EH (cell line): ENCODE data around the gene GTF2IRD1.
A peak's percentile ranks its signal among the peaks of the same experiment; 100 is the strongest.
"Not testable (repeated sequence)": the region's sequence is repeated elsewhere in the genome, so short reads cannot be mapped to it uniquely, and the experiment has no call there.

ENCODE experiments used
- DNase-seq: peaks from one replicate; pipeline ENCODE4 v3.0.0-alpha.2; 2015; ENCODE audit warnings: low read depth

Gene GTF2IRD1

DNA sequence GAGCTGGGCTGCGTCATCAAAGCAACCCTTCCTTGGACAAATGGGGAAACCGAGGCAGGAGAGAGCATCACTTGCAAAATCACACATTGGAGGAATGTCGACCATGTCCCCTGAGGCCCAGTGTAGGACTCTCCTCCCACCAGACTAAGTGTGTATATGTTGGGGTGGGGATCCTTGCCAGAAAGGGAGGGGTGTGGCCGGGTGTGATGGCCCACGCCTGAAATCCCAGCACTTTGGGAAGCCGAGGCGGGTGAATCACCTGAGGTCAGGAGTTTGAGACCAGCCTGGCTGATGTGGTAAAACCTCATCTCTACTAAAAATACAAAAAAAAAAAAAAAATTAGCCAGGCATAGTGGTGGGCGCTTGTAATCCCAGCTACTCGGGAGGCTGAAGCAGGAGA is 23.3 kb upstream of the GTF2IRD1 start:
- DNase-seq: peak; percentile 13

- no peak for DNase-seq
Observed at GRCh38 chr7:74430961-74431466, 22.7 kb upstream of the GTF2IRD1 start.

GRCh38 chr7:74437291-74437571 is 16.5 kb upstream of the GTF2IRD1 start:
- DNase-seq: not testable (repeated sequence)

DNA sequence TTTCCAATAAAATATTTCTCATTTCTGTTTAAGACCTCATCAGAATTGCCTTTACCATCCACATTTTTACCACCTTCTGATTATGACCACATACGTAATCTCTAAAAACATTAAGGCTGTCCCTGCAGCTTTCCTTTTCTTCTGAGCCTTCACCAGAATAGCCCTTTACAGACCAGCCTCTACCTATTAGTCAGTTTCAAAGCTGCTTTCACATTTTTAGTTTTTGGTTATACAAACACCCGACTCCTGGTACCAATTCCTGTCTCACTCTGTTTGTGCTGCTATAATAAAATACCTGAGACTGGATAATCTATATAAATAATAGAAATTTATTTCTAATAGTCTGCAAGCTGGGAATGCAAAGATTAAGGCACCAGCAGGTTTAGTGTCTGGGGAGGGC is 15.4 kb upstream of the GTF2IRD1 start:
- DNase-seq: no peak

- no peak for DNase-seq
Observed at GRCh38 chr7:74439541-74439940, 14.2 kb upstream of the GTF2IRD1 start.

GRCh38 chr7:74440143-74440542 is 13.6 kb upstream of the GTF2IRD1 start:
- DNase-seq: not testable (repeated sequence)

GRCh38 chr7:74441801-74442200 is 11.9 kb upstream of the GTF2IRD1 start:
- peak; percentile 71 for DNase-seq

DNA sequence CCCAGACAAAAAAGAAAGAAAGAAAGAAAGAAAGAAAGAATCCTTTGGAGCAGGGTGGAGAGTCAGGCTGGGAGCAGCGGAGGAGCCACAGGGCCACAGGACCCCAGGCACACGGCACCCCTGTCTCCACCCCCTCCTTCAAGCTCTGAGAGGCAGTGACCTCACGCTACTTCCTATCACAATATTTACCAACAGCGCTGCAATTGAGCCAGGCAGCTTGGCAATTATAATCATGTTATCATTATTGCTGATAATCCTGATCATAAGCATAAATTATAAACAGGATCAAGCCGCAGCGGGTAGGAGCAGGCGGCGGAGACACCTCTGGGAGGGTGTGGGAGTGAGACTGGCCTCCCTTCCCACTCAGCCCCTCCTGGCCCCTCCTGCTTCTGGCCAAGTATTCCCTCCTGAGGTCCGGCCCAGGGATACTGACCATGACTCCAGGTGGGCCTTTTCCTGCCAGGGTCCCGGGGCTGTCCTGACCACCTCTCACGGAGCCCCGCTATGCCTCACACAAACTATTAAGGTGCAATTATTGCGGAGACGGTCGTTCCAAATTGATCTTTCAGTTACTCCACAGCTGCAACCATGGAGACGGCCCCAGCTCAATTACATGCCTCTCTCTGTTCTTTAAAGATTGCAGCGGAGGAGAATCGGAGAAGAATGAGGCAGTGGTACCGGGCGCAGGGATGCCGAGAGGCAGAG is 10.0 kb upstream of the GTF2IRD1 start:
- no peak for DNase-seq

- no peak for DNase-seq
Observed at GRCh38 chr7:74449144-74449543, 4.6 kb upstream of the GTF2IRD1 start.

DNA sequence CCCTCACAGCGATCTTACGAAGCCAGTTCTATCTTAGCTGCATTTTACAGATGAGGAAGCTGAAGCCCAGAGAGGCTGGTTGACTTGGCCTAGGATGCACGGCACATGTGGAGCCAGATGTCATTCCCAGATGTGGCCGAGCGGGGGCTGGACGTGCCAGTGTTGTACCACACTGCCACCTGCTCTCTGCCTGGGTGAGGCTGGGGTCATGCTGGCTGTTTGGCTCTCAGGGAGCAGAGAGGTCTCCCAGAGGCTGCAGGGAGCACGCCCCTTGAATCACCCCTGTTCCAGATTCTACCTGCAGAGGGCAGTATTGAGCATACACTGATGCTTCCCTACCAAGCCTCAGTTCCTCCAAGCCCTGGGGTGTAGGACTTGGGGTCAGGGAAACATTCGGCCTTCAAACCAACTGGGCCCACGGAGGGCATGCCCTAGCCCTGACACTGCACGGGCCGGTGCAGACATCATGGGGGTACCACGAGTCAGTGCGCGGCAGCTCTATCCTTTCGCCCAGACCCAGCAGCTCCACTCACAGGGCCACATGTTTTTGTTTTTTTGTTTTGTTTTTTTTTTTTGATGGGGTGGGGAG is 3.8 kb upstream of the GTF2IRD1 start:
- DNase-seq: peak; percentile 63

- DNase-seq: peak; percentile 53
Observed at GRCh38 chr7:74452748-74453321, 871 bp upstream of the GTF2IRD1 start.

DNA sequence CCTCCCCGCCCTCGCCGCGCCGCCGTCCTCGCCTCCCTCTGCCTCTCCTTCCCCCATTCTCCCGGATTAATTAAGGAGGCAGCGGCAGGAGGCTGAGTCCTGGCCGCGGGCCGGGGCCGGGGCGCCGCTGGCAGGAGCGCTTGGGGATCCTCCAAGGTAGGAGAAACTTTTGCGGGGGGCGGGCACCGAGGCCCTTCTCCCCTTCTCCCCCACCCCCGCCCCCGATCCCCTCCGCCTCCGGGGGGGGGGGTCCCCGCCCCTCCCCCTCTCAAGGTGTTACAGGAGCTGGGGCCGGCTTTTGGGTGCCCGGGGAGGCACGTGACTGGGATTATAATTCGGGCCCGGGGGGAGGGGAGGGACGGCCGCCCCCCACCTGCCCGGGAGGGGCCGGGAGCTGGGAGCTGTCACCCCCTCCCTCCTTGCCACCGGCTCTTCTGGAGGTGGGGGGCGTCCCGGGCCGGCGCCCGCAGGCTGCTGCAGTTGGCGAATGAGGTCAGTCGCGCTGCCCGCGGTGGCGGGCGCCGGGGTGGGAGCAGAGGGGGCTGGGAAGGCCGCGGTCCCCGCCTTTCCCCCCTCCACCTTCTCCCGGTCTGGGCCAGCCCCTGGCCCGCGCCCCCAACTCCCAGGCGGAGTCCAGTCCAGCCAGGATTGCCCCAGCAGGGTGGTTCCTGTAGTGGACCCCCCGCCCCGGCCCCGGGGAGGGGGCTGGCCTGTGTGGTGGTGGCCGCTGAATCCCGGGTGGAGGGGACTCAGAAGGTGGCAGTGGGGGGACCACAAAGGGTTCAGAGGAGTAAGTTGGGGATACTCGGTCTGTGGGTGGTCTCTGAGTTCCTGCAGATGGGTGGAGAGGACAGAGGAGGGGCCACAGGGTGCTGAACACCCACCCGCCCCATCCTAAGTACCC is 567 bp downstream of the GTF2IRD1 start:
- DNase-seq: no peak

DNA sequence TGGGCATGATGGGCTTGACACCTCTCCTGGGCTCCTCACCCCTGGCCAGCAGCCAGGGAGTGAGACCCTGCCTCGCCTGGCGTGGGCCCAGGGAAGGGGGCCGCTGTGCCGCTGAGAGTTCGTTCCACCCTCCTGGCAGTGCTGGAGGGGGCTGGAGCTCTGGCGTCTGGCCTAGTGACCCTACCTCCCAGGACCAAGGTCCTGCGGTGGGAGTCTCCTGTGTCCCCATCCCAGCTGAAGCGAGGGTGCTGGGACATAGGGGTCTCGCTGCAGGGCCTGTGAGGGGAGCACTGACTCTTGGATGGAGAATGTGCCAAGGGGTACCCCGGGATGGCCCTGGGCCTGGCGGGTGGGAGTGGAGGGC is 1.2 kb downstream of the GTF2IRD1 start:
- no peak for DNase-seq

DNA sequence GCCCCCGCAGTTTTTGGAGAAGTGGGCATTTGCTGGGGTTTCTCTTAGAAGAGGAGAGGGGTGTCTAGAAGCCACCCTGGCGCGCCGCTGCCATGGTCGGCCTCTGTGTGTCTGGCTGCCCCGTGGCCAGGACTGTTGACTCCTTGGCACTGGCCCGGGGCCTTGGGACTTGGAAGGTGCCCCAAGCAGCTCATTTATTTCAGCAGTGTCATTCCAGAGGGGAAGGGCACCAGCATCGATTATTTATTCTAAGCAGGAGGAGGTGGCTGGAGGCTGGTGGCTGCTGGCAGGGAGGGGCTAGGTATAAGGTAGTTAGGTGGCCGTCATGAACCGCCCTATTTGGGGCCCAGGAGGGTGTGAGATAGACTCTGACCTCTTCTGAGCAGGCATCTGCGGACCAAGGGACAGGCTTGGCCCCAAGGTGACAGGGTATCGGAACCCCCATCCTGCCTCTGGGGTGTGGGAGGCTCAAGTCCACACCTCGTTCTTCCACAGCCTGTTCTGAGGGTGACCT is 1.6 kb downstream of the GTF2IRD1 start:
- no peak for DNase-seq

DNA sequence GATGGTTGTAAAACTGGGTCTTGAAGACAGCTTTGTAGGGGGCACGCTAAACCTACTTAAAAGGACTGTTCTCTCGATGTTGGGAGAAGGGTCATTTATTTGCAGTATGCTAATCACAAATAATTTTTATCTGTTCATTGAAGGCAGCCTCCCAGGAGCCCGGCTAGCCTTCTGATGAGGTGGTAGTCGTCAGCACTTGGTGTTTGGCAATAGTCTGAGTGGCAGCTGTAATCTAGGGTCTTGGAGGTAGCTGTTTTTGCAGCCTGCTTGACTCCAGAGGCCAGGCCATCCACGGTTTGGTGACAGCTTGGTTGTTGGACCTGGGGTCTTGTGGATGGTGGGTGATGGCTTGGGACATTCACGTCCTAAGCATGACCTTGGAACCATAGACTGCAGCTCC is 2.2 kb downstream of the GTF2IRD1 start:
- no peak for DNase-seq

GRCh38 chr7:74457007-74457406 is 3.3 kb downstream of the GTF2IRD1 start:
- DNase-seq: no peak

- DNase-seq: no peak
Observed at GRCh38 chr7:74461970-74462706, 8.4 kb downstream of the GTF2IRD1 start.

GRCh38 chr7:74462707-74463100 is 9.0 kb downstream of the GTF2IRD1 start:
- DNase-seq: no peak

DNA sequence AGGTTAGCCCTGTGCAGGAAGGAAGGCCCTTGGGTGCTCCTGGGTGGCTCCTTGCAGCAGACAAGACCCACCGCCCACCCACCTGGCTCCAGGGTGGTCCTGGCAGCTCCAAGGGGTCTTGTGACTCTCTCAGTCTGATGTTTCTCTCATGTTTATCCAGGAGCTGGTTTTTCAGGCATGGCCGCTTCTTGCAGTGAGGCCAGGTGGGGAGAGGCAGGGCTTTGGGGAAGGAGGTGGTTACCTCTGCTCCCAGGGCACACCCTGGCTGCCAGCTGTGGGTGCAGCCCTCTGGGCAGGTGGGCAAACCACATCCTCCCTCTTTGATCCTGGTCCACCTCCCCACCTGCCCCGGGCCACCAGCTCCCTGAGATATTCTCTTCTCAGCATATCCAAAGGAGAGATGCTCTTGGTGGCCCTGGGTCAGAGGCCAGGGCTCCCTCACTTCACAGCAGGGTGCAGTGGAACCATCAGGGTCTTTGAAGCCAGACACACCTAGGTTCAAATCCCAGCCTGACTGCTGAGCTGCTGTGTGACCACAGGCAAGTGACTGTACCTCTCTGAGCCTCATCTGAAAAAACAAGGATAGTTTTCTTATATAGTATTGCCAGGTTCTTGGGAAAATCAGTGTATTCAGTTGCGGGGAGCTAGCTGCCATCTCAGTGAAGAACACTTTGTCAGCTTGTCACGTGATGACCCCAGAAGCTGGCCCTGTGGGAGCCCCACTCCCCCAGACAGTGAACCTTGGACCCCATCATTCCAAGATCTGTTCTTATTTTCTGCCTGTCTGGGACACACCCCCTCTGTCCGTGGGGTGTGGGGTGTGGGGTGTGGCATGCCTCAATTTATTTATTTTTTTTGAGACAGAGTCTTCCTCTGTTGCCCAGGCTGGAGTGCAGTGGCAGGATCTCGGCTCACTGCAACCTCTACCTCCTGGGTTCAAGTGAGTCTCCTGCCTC is 11.5 kb downstream of the GTF2IRD1 start:
- DNase-seq: no peak

DNA sequence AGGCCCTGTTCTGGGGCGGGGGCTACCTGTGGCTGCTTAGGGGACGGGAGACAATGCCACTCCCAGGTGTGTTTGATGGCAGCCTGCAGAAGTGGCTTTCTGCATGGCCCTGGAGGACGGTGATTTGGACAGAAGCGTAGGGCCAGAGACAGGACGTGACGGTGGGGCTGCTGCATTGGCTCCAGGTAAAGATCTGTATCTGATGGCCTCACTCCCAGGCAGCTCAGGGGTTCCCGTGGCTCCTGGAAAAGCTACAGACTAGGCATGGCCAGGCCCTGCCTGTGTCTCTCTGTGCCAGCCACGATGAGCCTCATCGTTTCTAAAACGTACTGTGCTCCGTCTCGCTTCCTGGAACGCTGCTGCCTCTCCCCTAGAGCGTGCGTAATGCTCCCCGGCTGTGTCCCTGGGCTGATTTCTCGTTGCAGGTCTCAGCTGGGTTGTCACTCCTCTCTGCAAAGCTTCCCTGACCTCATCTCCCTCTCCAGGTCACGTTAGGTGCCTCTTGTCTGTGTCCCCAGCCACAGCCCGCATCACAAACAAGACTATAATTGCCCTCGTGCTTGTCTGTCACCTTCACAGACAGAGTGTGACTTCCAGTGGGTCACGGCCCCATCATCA is 12.6 kb downstream of the GTF2IRD1 start:
- DNase-seq: no peak
